ENCODE measurements around the gene KCNK6. TPM values are rescaled to one million over a fixed set of nuclear protein-coding genes. Genes with fewer than 3 reads are reported as not detected.

KCNK6 gene
- total and polyA plus RNA-seq, 2 of the 8 experiments (the other 6 are each of a cell fraction or from before 2014, with no cell fraction given): 10.6 to 13.3 TPM

GRCh38 chr19:38370299-38370698, 50.7 kb downstream of the KCNK6 start:
- H4K20me1 ChIP-seq (replicated peaks in 1 of 2; ENCODE audit: control insufficient read depth in 1 of 2, insufficient read depth in 2 of 2, low read length in 2 of 2): peaks cover 0 to 3% of the 10 kb centered on the region in 2 experiments
- H3K9ac ChIP-seq (replicated peaks in 1 of 4; ENCODE audit: extremely low read depth in 1 of 4, low read depth in 3 of 4, low read length in 3 of 4): no peak overlapping the region
- no peaks in the 10 kb centered on the region for H3K36me3 ChIP-seq (ENCODE audit: control insufficient read depth in 2 of 4, insufficient read depth in 4 of 4, low read length in 3 of 4)
- DNase-seq (ENCODE audit: low read depth in 1 of 2, low spot score in 2 of 2) (no peak), FAIRE-seq (no peak)
- H3K14ac ChIP-seq (ENCODE audit: insufficient read length): no peak overlapping the region
- no peak overlapping the region for H2AFZ ChIP-seq (ENCODE audit: low read length)
- H4K91ac ChIP-seq (replicated peaks; ENCODE audit: insufficient read length, low read length): no peak overlapping the region
- no peak overlapping the region for H3K4me2 ChIP-seq (ENCODE audit: insufficient read depth in 1 of 2, low read depth in 2 of 2, low read length in 2 of 2)
- H2AK5ac ChIP-seq (ENCODE audit: low read depth, low read length): no peak overlapping the region; the same call in 1 of the 2 replicates
- peaks cover 0 to 2% (median under 1%) of the 10 kb centered on the region in 4 experiments; a peak in 1 of 7 replicates for H3K4me1 ChIP-seq (replicated peaks in 1 of 4; ENCODE audit: control insufficient read depth in 3 of 4, insufficient read depth in 4 of 4, low read length in 3 of 4)
- H4K8ac ChIP-seq (ENCODE audit: extremely low read depth, insufficient read depth, low read length): peak overlapping the region; percentile 57; the same call in 1 of the 2 replicates
- H3K27ac ChIP-seq (ENCODE audit: low read depth, low read length): no peak overlapping the region
- WGBS, 2 experiments (ENCODE audit: extremely low coverage in 1 of 2, insufficient coverage in 1 of 2, insufficient read length in 1 of 2, insufficient replicate concordance in 2 of 2, low coverage in 1 of 2, low lambda C conversion rate in 2 of 2, missing lambda C conversion rate in 1 of 2): 85% methylated on average over 12 of the region's 12 CpGs; no CpG with 5 or more reads in 1 of the 2 experiments
- H2BK15ac ChIP-seq (ENCODE audit: low read length): no peak overlapping the region
- H3K4ac ChIP-seq (replicated peaks; ENCODE audit: insufficient read length, low read depth, low read length): no peak overlapping the region
- peaks cover 0 to 2% (median 0%) of the 10 kb centered on the region in 4 experiments; a peak in 2 of 7 replicates for H3K27me3 ChIP-seq (replicated peaks in 1 of 4; ENCODE audit: control insufficient read depth in 3 of 4, extremely low read depth in 1 of 4, insufficient read depth in 3 of 4, low read length in 3 of 4)
- peaks cover under 1% of the 10 kb centered on the region; the same call in 1 of the 2 replicates for H3K79me1 ChIP-seq (ENCODE audit: low read depth, low read length)
- H3K23ac ChIP-seq (ENCODE audit: insufficient read length): no peak overlapping the region
- H3K79me2 ChIP-seq (ENCODE audit: control insufficient read depth in 1 of 2, insufficient read depth in 2 of 2, low read length in 2 of 2): peaks cover 0 to 3% of the 10 kb centered on the region in 2 experiments; a peak in 2 of 4 replicates
- H3K4me3 ChIP-seq (ENCODE audit: extremely low read depth in 1 of 4, insufficient read depth in 2 of 4, low read depth in 3 of 4, low read length in 4 of 4): no peak overlapping the region
- no peak overlapping the region for H2BK20ac ChIP-seq (ENCODE audit: low read length)
- peaks cover 5% of the 10 kb centered on the region; the same call in 1 of the 2 replicates for H3K23me2 ChIP-seq (ENCODE audit: low read depth, low read length)
- no peak overlapping the region for H2BK5ac ChIP-seq (ENCODE audit: low read depth, low read length)
- H3K56ac ChIP-seq (replicated peaks; ENCODE audit: insufficient read length, low read depth, low read length): no peak overlapping the region
- ChIA-PET CTCF (ENCODE audit: partially characterized antibody) (interaction anchor here (1.4 to 1.6 kb wide), 2 partner anchors 15 to 125 kb away, joined by 4 read pairs; no protein-coding TSS in a partner anchor), POLR2A (ENCODE audit: partially characterized antibody) (no interaction called here)
- no peak overlapping the region for H4K5ac ChIP-seq (ENCODE audit: insufficient read length, low read depth, low read length)
- H2BK12ac ChIP-seq (ENCODE audit: low read depth, low read length): 0 out of 2 replicates have a peak overlapping the region, but pooled peaks have one; percentile 50
- H3K9me3 ChIP-seq (ENCODE audit: insufficient read depth in 2 of 2, low read depth in 1 of 2, low read length in 1 of 2): no peaks in the 10 kb centered on the region
- H2BK120ac ChIP-seq (replicated peaks; ENCODE audit: low read depth, low read length): no peak overlapping the region
- H3K18ac ChIP-seq (ENCODE audit: extremely low read depth, low read length): no peak overlapping the region
- TF ChIP-seq CBX8 (IDR thresholded peaks at IDR 0.05; ENCODE audit: borderline replicate concordance, low read depth, low read length) (no peak), SUZ12 (IDR thresholded peaks at IDR 0.05; ENCODE audit: low read length) (no peak), SP1 (IDR thresholded peaks at IDR 0.05; ENCODE audit: low read depth, low read length) (no peak), GABPA (IDR thresholded peaks at IDR 0.05; ENCODE audit: borderline replicate concordance, insufficient read depth, low read length) (no peak), EZH2 (IDR thresholded peaks at IDR 0.05; ENCODE audit: low read depth, low read length, severe bottlenecking) (no peak), ASH2L (IDR thresholded peaks at IDR 0.05; ENCODE audit: low read length) (no peak), CTCF (IDR thresholded peaks at IDR 0.05; ENCODE audit: control extremely low read depth in 1 of 3, insufficient read depth in 1 of 3, low read depth in 1 of 3, low read length in 3 of 3) (no peak), CHD1 (IDR thresholded peaks at IDR 0.05; ENCODE audit: low read depth, low read length) (no peak), POLR2AphosphoS5 (IDR thresholded peaks at IDR 0.05; ENCODE audit: low read depth, low read length) (no peak), CEBPB (IDR thresholded peaks at IDR 0.05; ENCODE audit: low read depth, low read length) (no peak), PHF8 (conservative IDR thresholded peaks at IDR 0.05; ENCODE audit: low read depth, low read length) (no peak), CHD2 (IDR thresholded peaks at IDR 0.05; ENCODE audit: low read length) (no peak)

All from H1 (cell line).